Measurements from ENCODE around the gene SLC35F1.

Gene SLC35F1

GRCh38 chr6:118177720-118178119 is 270.7 kb downstream of the SLC35F1 start:
- TF ChIP-seq, protein P1, sequence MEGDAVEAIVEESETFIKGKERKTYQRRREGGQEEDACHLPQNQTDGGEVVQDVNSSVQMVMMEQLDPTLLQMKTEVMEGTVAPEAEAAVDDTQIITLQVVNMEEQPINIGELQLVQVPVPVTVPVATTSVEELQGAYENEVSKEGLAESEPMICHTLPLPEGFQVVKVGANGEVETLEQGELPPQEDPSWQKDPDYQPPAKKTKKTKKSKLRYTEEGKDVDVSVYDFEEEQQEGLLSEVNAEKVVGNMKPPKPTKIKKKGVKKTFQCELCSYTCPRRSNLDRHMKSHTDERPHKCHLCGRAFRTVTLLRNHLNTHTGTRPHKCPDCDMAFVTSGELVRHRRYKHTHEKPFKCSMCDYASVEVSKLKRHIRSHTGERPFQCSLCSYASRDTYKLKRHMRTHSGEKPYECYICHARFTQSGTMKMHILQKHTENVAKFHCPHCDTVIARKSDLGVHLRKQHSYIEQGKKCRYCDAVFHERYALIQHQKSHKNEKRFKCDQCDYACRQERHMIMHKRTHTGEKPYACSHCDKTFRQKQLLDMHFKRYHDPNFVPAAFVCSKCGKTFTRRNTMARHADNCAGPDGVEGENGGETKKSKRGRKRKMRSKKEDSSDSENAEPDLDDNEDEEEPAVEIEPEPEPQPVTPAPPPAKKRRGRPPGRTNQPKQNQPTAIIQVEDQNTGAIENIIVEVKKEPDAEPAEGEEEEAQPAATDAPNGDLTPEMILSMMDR (conservative IDR thresholded peaks at IDR 0.05; ENCODE audit: control insufficient read depth, insufficient read depth, low read depth, low read length) = no peak
- no peak overlapping the region for H3K4me3 ChIP-seq (ENCODE audit: control insufficient read depth, low read depth, low read length)
- DNase-seq (ENCODE audit: low read depth) = no peak

DNA sequence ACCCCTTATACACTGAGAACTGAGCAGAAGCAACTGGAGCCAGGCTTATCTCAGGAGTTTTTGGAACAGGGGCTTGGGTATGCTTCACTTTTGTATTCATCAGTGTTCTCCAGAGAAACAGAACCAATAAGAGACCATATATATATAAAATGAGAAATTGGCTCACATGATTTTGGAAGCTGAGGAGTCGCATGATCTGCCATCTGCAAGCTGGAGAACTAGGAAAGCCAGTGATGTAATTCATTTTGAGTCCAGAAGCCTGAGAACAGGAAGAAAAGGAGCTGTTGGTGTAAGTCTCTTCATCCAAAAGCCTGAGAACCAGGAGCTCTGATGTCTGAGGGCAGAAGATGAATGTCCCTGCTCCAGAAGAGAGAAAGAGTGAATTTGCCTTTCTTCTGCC is 272.0 kb downstream of the SLC35F1 start:
- no peak for DNase-seq (ENCODE audit: low read depth)
- H3K4me3 ChIP-seq (ENCODE audit: control insufficient read depth, low read depth, low read length) = no peak overlapping the region
- TF ChIP-seq, protein P1 (conservative IDR thresholded peaks at IDR 0.05; ENCODE audit: control insufficient read depth, insufficient read depth, low read depth, low read length) = no peak

- peak; percentile 21 for DNase-seq (ENCODE audit: low read depth)
- H3K4me3 ChIP-seq (ENCODE audit: control insufficient read depth, low read depth, low read length) = no peak overlapping the region
- TF ChIP-seq, protein P1 (conservative IDR thresholded peaks at IDR 0.05; ENCODE audit: control insufficient read depth, insufficient read depth, low read depth, low read length) = no peak
These were observed 279.9 kb downstream of the SLC35F1 start for GRCh38 chr6:118186672-118187567.

DNA sequence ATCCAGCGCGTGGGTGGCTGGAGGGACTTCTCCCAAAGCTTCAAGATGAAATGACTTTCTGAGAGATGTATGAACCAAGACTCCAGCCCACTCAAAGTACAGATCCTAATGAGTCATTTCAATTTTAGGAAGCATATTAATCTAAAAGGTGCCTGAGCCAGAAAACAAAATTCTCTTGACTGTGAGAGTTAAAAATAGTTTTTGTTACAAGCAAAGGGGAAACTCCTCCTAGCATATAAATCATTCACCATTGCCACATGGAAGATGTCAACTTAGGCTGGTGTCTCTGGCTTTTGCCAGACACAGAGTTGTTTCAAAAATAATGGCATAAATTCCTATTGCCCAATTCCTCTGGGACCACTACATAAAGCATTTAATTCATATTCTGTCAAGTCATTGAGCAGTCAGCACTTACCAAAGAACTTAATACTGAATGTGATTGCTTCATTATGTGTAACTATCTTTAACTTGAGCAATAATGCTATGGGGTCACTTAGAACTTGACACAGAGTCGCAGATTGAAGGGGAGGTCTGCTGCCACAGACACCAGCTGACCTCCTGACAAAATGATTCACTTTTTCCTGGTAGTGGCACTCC is 280.6 kb downstream of the SLC35F1 start:
- no peak overlapping the region for H3K4me3 ChIP-seq (ENCODE audit: control insufficient read depth, low read depth, low read length)
- DNase-seq (ENCODE audit: low read depth) = peak; percentile 94
- TF ChIP-seq, protein P1 (conservative IDR thresholded peaks at IDR 0.05; ENCODE audit: control insufficient read depth, insufficient read depth, low read depth, low read length) = no peak

- DNase-seq (ENCODE audit: low read depth) = no peak
- TF ChIP-seq, protein P1 (conservative IDR thresholded peaks at IDR 0.05; ENCODE audit: control insufficient read depth, insufficient read depth, low read depth, low read length) = no peak
- no peak overlapping the region for H3K4me3 ChIP-seq (ENCODE audit: control insufficient read depth, low read depth, low read length)
These were observed 281.5 kb downstream of the SLC35F1 start for GRCh38 chr6:118188561-118188960.

DNA sequence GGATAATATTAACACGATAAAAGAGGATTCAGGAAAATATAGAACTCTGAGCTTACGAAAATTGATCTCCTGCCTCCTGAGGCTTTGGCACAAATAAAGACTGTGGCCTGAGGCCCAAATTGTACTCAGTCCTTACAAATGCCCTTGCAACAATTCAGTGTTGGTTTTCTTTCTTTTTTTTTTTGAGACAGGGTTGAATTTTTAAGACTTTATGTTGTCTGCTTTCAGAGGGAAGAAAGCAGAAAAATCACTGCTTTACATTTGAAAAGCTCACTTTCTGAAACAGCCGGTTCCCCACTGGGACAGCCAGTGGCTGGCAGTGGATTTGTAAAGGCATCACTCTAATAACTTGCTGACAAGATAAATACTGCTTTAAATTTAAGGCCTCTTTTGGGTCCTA is 290.5 kb downstream of the SLC35F1 start:
- TF ChIP-seq, protein P1 (conservative IDR thresholded peaks at IDR 0.05; ENCODE audit: control insufficient read depth, insufficient read depth, low read depth, low read length) = no peak
- DNase-seq (ENCODE audit: low read depth) = no peak
- H3K4me3 ChIP-seq (ENCODE audit: control insufficient read depth, low read depth, low read length) = no peak overlapping the region

Data from fibroblast of mammary gland (primary cell).